ENCODE data around the gene PYROXD2. TPM values are rescaled to one million over a fixed set of nuclear protein-coding genes. Genes with fewer than 3 reads are reported as not detected.

Gene PYROXD2
- total and polyA plus RNA-seq, 2 of the 13 experiments (the other 11 are each of a cell fraction or from before 2014, with no cell fraction given), result 2.0 to 6.2 TPM

- TF ChIP-seq ZNF235 (CRISPR knock-in tag; IDR thresholded peaks at IDR 0.05; ENCODE audit: borderline replicate concordance), result 0 out of 2 replicates have a peak, but pooled peaks have one; percentile 30
- no peak for TF ChIP-seq ZNF790 (CRISPR knock-in tag; IDR thresholded peaks at IDR 0.05; ENCODE audit: borderline replicate concordance)
- TF ChIP-seq SRF (IDR thresholded peaks at IDR 0.05; ENCODE audit: low read depth, low read length), result no peak
- 0 out of 2 replicates have a peak, but pooled peaks have one; percentile 41 for TF ChIP-seq KLF11 (CRISPR knock-in tag; IDR thresholded peaks at IDR 0.05)
- TF ChIP-seq ZNF501 (CRISPR knock-in tag; IDR thresholded peaks at IDR 0.05), result peak; percentile 90
- no peak for TF ChIP-seq MTF1 (CRISPR knock-in tag; IDR thresholded peaks at IDR 0.05)
- no peak for TF ChIP-seq ZNF205 (CRISPR knock-in tag; IDR thresholded peaks at IDR 0.05)
- peak; percentile 43; the same call in 1 of the 2 replicates for TF ChIP-seq ZBTB26 (CRISPR knock-in tag; IDR thresholded peaks at IDR 0.05; ENCODE audit: borderline replicate concordance)
- 0 out of 2 replicates have a peak, but pooled peaks have one; percentile 79 for TF ChIP-seq SMAD9 (CRISPR knock-in tag; IDR thresholded peaks at IDR 0.05)
- no peak for TF ChIP-seq ZNF138 (CRISPR knock-in tag; IDR thresholded peaks at IDR 0.05; ENCODE audit: low read depth)
- TF ChIP-seq ARHGAP35 (CRISPR knock-in tag; IDR thresholded peaks at IDR 0.05; ENCODE audit: borderline replicate concordance), result no peak
- peak; percentile 84; the same call in 1 of the 2 replicates for TF ChIP-seq ZFP90 (CRISPR knock-in tag; IDR thresholded peaks at IDR 0.05; ENCODE audit: borderline replicate concordance)
- TF ChIP-seq ZNF704 (CRISPR knock-in tag; IDR thresholded peaks at IDR 0.05; ENCODE audit: borderline replicate concordance), result 0 out of 2 replicates have a peak, but pooled peaks have one; percentile 35
- 0 out of 2 replicates have a peak, but pooled peaks have one; percentile 58 for TF ChIP-seq HNRNPL (IDR thresholded peaks at IDR 0.05; ENCODE audit: low read depth, low read length)
- 0 out of 2 replicates have a peak, but pooled peaks have one; percentile 53 for TF ChIP-seq ZFP41 (CRISPR knock-in tag; IDR thresholded peaks at IDR 0.05; ENCODE audit: borderline replicate concordance)
- TF ChIP-seq ZBTB33 (CRISPR knock-in tag; IDR thresholded peaks at IDR 0.05), result no peak
- TF ChIP-seq TBL1XR1 (IDR thresholded peaks at IDR 0.05; ENCODE audit: borderline replicate concordance, low read length, partially characterized antibody), result no peak
- no peak for TF ChIP-seq ZNF512B (CRISPR knock-in tag; IDR thresholded peaks at IDR 0.05; ENCODE audit: borderline replicate concordance)
- no peak for TF ChIP-seq ARNT (IDR thresholded peaks at IDR 0.05)
- peak; percentile 98 for TF ChIP-seq PHF8 (CRISPR knock-in tag; IDR thresholded peaks at IDR 0.05)
- TF ChIP-seq ZNF672 (CRISPR knock-in tag; IDR thresholded peaks at IDR 0.05), result no peak
- TF ChIP-seq ZNF546 (CRISPR knock-in tag; conservative IDR thresholded peaks at IDR 0.05), result no peak; the same call in 1 of the 2 replicates
These were observed at the start of gene PYROXD2 (continued) for GRCh38 chr10:98414932-98415730.
